COLO668 (cell line): ENCODE results near the gene SDS.

ENCODE experiments used
- DNase-seq: peaks from one replicate; lab custom pipeline; 2025; ENCODE audit not compliant: unreplicated experiment; lab: John Stamatoyannopoulos, UW

SDS gene

DNA sequence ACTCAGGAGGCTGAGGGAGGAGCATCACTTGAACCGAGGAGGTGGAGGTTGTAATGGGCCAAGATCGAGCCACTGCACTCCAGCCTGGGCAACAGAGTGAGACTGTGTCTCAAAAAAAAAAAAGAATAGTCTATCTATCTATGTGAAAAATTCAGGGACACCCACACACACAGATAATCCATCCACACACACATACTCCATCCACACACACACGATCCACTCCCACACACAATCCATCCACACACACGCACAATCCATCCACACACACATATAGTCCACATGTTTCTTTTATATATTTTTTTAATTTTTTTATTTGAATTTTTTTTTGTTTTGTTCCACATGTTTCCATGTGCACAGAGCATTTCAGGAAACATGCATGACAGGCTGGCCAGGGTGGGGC lies 3.3 kb downstream of the SDS start:
- DNase-seq, result no peak

DNA sequence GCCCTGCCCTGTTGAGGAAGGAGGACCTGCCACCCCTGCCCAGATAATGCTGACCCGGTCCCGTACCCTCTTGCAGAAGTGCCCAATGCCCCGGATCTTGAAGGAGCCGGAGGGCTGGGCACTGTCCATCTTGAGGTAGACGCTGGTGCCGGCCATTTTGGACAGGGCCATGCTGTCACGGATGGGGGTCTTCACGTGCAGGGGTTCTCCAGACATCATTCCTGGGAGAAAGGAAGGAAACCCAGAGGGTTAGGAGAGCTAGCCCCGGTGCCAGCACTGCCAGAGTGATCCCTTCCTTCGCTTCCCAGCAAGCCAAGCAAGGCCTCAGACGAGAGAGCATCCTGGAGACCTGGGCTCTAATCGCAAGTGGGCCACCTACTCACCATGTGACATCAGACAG lies 4.2 kb downstream of the SDS start:
- DNase-seq, result no peak

DNA sequence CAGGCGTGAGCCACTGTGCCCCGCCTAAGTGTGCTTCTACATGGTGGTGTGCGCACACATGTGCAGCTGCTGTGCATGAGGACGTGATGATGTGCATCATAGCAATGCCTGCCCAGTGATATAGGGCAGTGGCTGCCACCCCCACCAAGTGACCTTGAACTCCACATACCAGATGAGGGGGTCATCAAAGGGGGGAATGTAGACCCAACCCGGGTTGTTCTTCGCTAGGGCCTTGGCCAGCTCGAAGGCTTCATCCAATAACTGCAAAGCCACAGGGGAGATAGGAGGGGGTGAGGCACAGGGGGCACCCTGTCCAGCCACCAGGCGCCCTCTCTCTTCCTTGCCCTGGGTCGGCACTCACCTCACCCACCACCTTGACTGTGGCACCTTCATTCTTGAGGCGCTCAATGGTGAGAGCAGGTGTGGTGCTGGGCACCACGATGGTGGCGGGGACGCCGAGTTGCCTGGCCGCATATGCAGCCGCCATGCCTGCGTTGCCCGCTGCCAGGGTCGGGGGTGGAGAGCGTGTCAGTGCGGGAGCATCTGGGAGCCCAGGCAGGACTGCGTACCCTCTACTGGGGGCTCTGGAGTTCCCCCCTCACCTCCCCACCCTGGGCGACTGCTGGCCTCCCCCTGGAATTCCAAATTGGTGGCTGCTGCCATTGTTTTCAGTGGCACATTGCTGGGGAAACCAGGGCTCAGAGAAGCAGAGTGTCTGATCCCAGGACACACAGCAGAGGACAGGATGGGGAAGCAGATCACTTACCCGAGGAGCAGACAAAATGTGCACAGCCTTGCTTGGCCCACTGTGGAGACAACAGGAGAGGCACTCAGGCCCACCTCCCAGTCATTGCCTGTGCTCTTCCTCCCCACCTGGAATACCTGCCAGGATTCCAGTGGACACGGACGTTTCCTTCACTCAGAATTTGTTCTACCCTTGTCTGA lies 5.1 kb downstream of the SDS start:
- DNase-seq, result no peak

- DNase-seq, result no peak
Observed at GRCh38 chr12:113397497-113398197, 6.0 kb downstream of the SDS start.

GRCh38 chr12:113396828-113397496 lies 6.7 kb downstream of the SDS start:
- no peak for DNase-seq

- no peak for DNase-seq
Observed at GRCh38 chr12:113396200-113396599, 7.5 kb downstream of the SDS start.

- DNase-seq, result no peak
Observed at GRCh38 chr12:113395119-113395518, 8.6 kb downstream of the SDS start.

GRCh38 chr12:113393749-113394148 lies 9.9 kb downstream of the SDS start:
- no peak for DNase-seq

DNA sequence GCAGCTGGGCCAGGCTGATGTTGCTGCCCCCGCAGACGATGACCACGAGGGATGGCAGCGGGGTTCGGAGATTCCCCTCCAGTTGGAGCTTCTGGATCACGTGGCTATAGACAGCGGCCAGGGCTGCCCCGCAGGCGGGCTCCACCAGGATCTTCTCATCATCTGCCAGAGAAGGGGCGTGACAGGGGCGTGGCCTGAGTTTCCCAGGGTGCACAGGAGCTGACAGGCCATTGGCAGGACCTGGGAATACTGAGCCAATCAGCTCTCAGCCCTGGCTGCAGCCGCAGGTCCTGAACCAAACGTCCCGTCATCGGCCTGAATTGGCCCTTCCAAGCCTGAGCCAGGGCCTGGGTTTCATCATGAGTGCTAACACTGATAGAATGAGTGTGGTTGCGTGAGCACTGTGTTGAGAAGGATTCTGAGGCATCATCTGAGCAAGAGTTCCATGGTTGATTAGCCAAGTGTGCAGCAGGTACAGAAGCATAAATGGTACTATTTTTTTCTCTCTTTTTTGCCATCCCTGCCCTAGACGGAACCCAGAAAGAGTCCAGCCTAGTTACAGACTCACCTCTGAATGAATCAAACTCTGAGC lies 10.6 kb downstream of the SDS start:
- no peak for DNase-seq

DNA sequence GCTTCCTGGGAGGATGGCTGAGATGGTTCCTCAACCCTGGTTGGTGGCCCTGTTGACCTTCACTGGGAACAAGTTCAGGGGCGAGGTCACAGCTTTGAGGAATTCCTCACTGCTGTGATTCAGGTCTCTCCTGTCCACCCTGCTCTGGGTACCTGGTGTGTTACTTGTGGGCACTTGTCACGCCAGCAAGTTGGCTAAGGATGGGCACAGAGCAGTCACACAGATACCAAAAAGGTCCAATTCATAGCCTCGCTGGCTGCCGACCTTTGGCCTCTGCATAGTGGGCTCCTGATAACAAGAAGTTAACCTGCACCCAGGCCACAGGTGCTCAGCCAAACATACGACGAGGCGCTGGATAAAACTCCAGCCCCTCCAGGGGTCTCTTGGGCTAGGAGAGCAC lies 11.2 kb downstream of the SDS start:
- no peak for DNase-seq

- DNase-seq, result no peak
Observed at GRCh38 chr12:113391650-113392337, 11.9 kb downstream of the SDS start.

GRCh38 chr12:113391145-113391544 lies 12.5 kb downstream of the SDS start:
- no peak for DNase-seq

DNA sequence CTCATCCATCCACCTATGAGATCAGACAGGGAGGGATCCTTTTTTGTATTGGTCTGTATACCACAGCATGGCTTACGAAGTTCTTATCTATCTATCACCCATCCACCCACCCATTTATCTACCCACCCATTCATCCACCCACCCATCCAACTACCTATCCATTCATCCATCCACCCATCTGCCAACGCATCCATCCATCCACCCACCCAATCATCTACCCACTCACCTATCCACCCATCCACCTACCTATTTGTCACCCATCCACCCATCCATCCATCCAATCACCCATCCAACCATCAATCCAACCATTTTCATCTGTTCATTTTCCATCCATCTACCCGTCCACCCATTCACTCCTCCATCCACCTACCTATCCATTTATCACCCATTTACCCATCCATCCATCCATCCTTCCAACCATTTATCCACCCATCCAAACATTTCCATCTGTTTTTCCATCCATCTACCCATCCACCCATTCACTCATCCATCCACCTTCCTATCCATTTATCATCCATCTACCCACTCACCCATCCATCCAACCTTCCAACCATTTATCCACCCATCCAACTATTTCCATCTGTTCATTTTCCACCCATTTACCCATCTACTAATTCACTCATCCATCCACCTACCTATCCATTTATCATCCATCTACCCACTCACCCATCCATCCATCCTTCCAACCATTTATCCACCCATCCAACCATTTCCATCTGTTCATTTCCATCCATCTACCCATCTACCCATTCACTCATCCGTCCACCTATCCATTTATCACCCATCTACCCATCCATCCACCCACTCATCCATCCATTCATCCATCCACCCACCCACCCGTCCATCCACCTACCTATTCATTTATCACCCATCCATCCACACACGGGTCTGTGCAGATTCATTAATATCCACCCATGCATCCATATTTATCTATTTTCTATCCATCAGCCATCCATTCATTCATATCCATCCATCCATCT lies 13.3 kb downstream of the SDS start:
- DNase-seq, result no peak

GRCh38 chr12:113388351-113388750 lies 15.3 kb downstream of the SDS start:
- DNase-seq, result no peak

DNA sequence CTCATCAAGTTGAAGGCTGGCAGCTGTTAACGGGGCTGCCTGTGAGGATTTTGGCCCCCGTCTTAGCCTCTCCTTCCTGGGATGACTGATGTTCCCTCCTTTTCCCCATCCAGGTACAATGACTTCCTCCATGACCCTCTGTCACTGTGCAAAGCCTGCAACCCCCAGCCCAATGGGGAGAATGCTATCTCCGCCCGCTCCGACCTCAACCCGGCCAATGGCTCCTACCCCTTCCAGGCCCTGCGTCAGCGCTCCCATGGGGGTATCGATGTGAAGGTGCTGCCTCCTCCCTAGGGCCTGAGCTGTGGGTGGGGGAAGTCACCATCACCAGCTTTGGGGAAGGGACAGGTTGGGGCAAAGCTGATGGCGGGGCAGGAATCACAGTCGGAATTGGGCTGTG lies 16.1 kb downstream of the SDS start:
- DNase-seq, result no peak

- no peak for DNase-seq
Observed at GRCh38 chr12:113386866-113387566, 16.7 kb downstream of the SDS start.

GRCh38 chr12:113385282-113385882 lies 18.3 kb downstream of the SDS start:
- no peak for DNase-seq

DNA sequence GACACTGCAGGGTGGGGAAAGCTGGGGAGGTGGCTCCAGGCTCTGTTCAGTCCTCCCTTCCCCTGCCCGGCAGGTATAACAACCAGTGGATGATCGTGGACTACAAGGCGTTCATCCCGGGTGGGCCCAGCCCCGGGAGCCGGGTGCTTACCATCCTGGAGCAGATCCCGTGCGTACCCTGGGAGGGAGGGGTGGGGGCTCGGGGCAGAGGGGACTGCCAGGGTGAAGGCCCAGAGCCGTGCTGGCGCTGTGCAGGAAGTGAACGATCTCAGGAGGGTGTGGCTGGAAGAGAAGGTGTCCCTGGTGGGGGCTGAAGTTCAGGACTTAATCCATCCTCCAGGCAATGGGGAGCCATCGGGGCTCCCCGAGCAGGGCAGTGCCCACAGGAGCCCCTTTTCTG lies 18.9 kb downstream of the SDS start:
- DNase-seq, result no peak

DNA sequence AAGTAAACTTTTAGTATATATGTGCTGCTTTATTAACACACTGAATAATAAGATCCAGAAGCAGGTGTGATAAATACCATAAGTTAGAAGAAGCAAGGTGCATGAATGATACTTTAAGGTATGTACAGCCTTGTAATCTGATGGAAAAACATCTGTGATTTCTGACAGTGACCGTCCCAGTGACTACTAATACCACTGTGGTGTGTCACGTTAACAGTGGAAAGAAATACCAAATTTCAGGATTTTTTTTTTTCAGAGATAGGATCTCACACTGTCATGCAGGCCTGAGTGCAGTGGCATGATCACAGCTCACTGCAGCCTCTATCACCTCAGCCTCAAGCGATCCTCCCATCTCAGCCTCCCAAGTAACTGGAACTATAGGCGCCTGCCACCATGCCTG lies 21.5 kb downstream of the SDS start:
- DNase-seq, result no peak
